ENCODE results near the gene ZNF792.

DNA sequence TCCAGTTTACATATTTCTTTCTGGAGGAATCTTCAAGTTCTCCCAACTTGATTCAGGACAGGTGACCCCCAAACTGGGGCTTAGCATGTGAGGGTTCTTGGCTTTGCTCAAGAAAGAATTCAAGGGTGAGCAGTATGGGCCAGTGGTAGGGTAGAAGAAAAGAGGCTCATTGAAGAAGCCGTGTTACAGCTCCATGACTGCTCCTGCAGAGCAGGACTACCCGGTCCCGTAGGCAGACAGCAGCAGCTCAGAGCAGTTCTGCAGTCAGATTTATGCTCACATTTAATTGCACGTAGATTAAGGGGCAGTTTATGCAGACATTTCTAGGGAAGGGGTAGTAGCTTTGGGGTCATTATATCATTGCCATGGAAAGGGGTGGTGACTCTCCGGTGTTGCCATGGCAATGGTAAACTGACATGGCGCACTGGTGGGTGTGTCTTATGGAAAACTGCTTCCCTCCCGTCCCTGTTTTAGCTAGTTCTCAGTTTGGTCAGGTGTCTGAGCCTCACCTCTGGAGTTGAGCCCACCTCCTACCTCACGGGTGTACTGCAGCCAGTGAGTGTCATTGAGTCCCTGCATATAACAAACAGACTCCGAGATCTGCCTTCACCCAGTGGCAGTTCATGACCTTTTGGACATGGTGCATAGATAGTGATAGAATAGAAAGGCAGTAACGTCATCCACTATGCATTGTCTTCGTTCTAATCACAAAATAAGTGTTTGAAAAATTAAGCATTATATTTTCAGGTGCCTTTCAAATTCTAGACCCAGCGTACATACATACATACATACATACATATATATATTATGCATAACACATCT, 16.0 kb upstream of the ZNF792 start:
- TF ChIP-seq EP300 (conservative IDR thresholded peaks at IDR 0.05; ENCODE audit: poor library complexity, severe bottlenecking) = no peak
- TF ChIP-seq, protein P1, sequence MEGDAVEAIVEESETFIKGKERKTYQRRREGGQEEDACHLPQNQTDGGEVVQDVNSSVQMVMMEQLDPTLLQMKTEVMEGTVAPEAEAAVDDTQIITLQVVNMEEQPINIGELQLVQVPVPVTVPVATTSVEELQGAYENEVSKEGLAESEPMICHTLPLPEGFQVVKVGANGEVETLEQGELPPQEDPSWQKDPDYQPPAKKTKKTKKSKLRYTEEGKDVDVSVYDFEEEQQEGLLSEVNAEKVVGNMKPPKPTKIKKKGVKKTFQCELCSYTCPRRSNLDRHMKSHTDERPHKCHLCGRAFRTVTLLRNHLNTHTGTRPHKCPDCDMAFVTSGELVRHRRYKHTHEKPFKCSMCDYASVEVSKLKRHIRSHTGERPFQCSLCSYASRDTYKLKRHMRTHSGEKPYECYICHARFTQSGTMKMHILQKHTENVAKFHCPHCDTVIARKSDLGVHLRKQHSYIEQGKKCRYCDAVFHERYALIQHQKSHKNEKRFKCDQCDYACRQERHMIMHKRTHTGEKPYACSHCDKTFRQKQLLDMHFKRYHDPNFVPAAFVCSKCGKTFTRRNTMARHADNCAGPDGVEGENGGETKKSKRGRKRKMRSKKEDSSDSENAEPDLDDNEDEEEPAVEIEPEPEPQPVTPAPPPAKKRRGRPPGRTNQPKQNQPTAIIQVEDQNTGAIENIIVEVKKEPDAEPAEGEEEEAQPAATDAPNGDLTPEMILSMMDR (IDR thresholded peaks at IDR 0.05; ENCODE audit: poor library complexity, severe bottlenecking) = no peak
- no peak for TF ChIP-seq POLR2AphosphoS5 (IDR thresholded peaks at IDR 0.05)
- no peak for TF ChIP-seq EZH2 (IDR thresholded peaks at IDR 0.05; ENCODE audit: borderline replicate concordance, insufficient read depth, low read length, poor library complexity, severe bottlenecking)
- no peak for TF ChIP-seq RAD21 (conservative IDR thresholded peaks at IDR 0.05)
- no peak for TF ChIP-seq TAF1 (IDR thresholded peaks at IDR 0.05; ENCODE audit: low read depth)

Measured in neural cell (in vitro differentiated cells).